IPS-20b (cell line): ENCODE results near the gene CSNK1G3.
"Not testable (repeated sequence)": the region's sequence is repeated elsewhere in the genome, so short reads cannot be mapped to it uniquely, and the experiment has no call there.

Experiments used
- H3K27ac ChIP-seq: one replicate; pipeline ENCODE4 v1.5.1; 2013; ENCODE audit warnings: low read length
- H3K27me3 ChIP-seq: 2 replicates; pipeline ENCODE4 v1.6.1; 2013; ENCODE audit warnings: mild to moderate bottlenecking, low read length, inconsistent platforms; ENCODE audit not compliant: insufficient read depth
- H3K36me3 ChIP-seq: 2 replicates; pipeline ENCODE4 v1.6.1; 2013; ENCODE audit warnings: low read depth, mild to moderate bottlenecking, inconsistent platforms, low read length, moderate library complexity; ENCODE audit not compliant: insufficient read depth
- H3K4me1 ChIP-seq: 2 replicates; pipeline ENCODE4 v1.6.1; 2013; ENCODE audit warnings: mild to moderate bottlenecking, control low read depth, inconsistent platforms, low read length, moderate library complexity; ENCODE audit not compliant: insufficient read depth
- H3K4me3 ChIP-seq: 2 replicates; pipeline ENCODE4 v1.5.1; 2013; ENCODE audit warnings: mild to moderate bottlenecking, low read length, inconsistent platforms
- H3K9ac ChIP-seq: 2 replicates; pipeline ENCODE4 v1.6.1; 2013; ENCODE audit warnings: low read depth, mild to moderate bottlenecking, inconsistent platforms, low read length, moderate library complexity
- H3K9me3 ChIP-seq: 2 replicates; pipeline ENCODE4 v1.6.1; 2013; ENCODE audit warnings: mild to moderate bottlenecking, low read depth, low read length, inconsistent platforms; ENCODE audit not compliant: insufficient read depth

The CSNK1G3 gene

GRCh38 chr5:123611406-123611709 is 99.4 kb downstream of the CSNK1G3 start:
- Histone ChIP-seq H3K9ac (no peak overlapping the region), H3K4me3 (no peak overlapping the region), H3K27ac (no peak overlapping the region), H3K9me3 (no peaks in the 10 kb centered on the region), H3K27me3 (no peaks in the 10 kb centered on the region), H3K4me1 (no peaks in the 10 kb centered on the region), H3K36me3 (peaks cover 25% of the 10 kb centered on the region)

- Histone ChIP-seq H3K36me3 (peaks cover 16% of the 10 kb centered on the region), H3K9ac (no peak overlapping the region), H3K4me3 (no peak overlapping the region), H3K9me3 (no peaks in the 10 kb centered on the region), H3K27me3 (no peaks in the 10 kb centered on the region), H3K4me1 (no peaks in the 10 kb centered on the region), H3K27ac (no peak overlapping the region)
Measured at GRCh38 chr5:123617561-123617960, 105.6 kb downstream of the CSNK1G3 start.

DNA sequence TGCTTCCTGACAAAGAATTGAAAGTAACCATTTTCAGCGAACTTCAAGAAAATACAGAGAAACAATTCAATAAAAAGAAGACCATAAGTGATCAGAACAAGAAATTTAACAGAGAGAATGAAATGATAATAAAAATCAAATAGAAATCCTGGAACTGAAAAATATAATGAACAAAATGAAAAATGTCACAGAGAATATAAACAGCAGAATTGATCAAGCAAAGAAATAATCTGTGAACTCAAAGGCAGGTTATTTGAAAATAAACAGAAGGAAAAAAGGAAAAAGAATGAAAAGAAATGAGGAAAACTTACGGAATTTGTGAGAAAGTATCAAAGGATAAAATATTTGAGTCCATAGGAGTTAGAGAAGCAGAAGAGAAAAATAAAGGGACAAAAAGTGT is 114.1 kb downstream of the CSNK1G3 start:
- peaks cover 6% of the 10 kb centered on the region for H3K9me3 ChIP-seq
- H3K27ac ChIP-seq, result no peak overlapping the region
- no peaks in the 10 kb centered on the region for H3K27me3 ChIP-seq
- H3K4me3 ChIP-seq, result no peak overlapping the region
- H3K36me3 ChIP-seq, result no peaks in the 10 kb centered on the region
- H3K9ac ChIP-seq, result no peak overlapping the region
- no peaks in the 10 kb centered on the region for H3K4me1 ChIP-seq

DNA sequence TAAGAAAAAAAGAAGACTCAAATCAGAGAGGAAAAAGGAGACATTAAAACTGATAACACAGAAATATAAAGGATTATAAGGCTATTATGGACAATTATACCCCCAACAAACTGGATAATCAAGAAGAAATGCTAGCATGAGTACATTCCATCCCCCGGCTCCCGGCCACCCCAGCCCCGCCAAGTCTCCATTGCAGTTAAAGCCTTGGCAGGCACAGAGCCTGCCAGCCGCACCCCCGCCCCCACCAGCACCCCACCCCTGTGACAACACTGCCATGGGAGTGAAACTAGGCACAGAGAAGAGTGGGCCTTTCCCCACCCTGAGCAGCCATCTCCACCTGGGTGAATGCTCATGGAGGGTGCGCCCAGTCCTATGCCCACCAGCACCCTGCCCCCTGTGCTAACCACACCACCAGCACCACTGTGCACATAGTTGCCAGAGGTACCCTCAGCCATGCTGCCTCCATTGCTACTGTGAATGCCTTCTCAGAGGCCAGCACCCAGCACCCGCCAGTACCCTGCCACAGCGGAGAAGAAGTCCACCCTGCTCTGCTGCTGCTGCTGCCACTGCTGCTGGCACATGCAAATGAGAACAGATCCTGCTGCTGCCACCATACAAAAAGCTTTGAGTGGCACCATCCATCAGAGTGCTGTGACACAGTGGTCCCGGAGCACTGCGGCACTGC is 117.0 kb downstream of the CSNK1G3 start:
- H3K27me3 ChIP-seq, result no peaks in the 10 kb centered on the region
- no peaks in the 10 kb centered on the region for H3K4me1 ChIP-seq
- H3K9me3 ChIP-seq, result peaks cover 6% of the 10 kb centered on the region
- no peak overlapping the region for H3K27ac ChIP-seq
- no peak overlapping the region for H3K9ac ChIP-seq
- H3K4me3 ChIP-seq, result no peak overlapping the region
- H3K36me3 ChIP-seq, result no peaks in the 10 kb centered on the region

GRCh38 chr5:123636006-123636405 is 124.0 kb downstream of the CSNK1G3 start:
- Histone ChIP-seq H3K27me3 (no peaks in the 10 kb centered on the region), H3K4me1 (no peaks in the 10 kb centered on the region), H3K9me3 (no peaks in the 10 kb centered on the region), H3K27ac (no peak overlapping the region), H3K36me3 (no peaks in the 10 kb centered on the region), H3K4me3 (no peak overlapping the region), H3K9ac (no peak overlapping the region)

GRCh38 chr5:123637028-123637427 is 125.1 kb downstream of the CSNK1G3 start:
- H3K27ac ChIP-seq, H3K36me3 ChIP-seq, H3K4me1 ChIP-seq, H3K27me3 ChIP-seq, H3K9me3 ChIP-seq, H3K4me3 ChIP-seq, H3K9ac ChIP-seq: not testable (repeated sequence)

GRCh38 chr5:123639244-123639643 is 127.3 kb downstream of the CSNK1G3 start:
- no peaks in the 10 kb centered on the region for H3K27me3 ChIP-seq
- no peaks in the 10 kb centered on the region for H3K4me1 ChIP-seq
- no peak overlapping the region for H3K27ac ChIP-seq
- H3K4me3 ChIP-seq, result no peak overlapping the region
- H3K36me3 ChIP-seq, result no peaks in the 10 kb centered on the region
- H3K9ac ChIP-seq, result no peak overlapping the region
- no peaks in the 10 kb centered on the region for H3K9me3 ChIP-seq

DNA sequence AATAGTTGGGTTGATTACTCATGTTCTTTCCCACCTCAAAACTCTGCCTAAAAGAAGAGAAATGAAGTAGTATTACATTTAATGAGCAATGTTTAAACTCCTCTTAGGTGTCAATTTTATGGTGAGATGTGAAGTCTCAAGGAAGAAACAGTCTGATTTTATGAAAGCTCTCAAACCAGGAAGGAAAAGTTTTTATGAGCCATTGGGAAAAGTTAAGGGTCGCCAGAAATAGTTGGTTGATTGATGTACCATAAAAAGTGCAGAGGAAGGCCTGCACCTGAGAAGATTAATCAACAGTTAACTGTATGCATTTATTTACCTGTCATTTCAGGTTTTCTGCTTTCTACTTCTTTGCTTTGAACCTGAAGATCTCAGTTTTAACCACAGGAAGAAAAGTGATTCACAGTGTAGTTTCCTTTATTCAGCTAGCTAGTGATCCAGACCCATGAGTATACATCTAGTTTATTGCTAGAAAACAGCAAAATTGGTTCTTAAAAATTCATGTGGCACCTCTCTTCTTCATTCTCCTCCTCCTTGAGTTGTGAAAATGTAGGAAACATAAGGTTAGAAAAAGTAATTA is 133.1 kb downstream of the CSNK1G3 start:
- Histone ChIP-seq H3K4me1 (no peaks in the 10 kb centered on the region), H3K9ac (no peak overlapping the region), H3K4me3 (no peak overlapping the region), H3K27me3 (no peaks in the 10 kb centered on the region), H3K27ac (no peak overlapping the region), H3K9me3 (no peaks in the 10 kb centered on the region), H3K36me3 (no peaks in the 10 kb centered on the region)

GRCh38 chr5:123647066-123647465 is 135.1 kb downstream of the CSNK1G3 start:
- Histone ChIP-seq H3K4me1 (no peaks in the 10 kb centered on the region), H3K9me3 (no peaks in the 10 kb centered on the region), H3K27ac (no peak overlapping the region), H3K4me3 (no peak overlapping the region), H3K27me3 (no peaks in the 10 kb centered on the region), H3K9ac (no peak overlapping the region), H3K36me3 (no peaks in the 10 kb centered on the region)

DNA sequence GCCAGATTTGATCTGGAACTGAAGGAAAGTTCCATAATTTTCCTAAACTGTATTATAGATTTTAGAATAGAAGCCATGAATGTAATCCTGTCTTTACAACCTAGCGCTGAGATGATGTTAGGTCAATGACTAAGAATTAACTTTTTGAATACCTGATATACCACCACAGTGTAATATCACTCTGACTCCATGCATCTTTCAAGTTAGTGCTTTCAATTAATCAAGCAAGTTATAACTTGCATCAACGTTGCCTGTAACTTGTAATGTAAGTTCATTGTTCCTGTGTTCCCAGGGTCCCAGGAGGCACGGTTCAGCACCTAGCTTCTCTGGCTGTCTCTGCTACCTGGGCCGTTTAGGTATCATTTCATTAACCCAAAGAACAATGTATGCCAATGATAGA is 139.3 kb downstream of the CSNK1G3 start:
- no peaks in the 10 kb centered on the region for H3K36me3 ChIP-seq
- no peak overlapping the region for H3K9ac ChIP-seq
- no peaks in the 10 kb centered on the region for H3K9me3 ChIP-seq
- H3K27me3 ChIP-seq, result no peaks in the 10 kb centered on the region
- H3K4me1 ChIP-seq, result no peaks in the 10 kb centered on the region
- H3K4me3 ChIP-seq, result no peak overlapping the region
- no peak overlapping the region for H3K27ac ChIP-seq

DNA sequence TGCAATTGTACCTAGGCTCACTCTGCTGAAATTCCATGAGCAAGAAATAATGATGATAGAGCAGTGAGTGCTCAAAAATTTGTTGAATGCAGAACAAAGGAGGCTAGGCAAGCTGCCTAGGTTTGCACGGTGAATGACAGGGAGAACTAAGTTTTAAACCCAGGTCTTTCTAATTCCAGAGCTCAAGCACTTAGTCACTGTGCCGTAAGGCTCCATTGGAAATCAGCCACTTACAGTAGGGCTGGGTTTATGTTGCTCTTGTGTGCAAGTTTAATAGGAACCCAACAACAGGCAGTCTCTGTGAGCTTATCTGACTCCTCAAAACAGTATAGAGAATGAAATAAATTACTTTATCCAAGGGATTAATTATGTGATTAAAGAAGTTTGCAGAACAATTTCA is 147.0 kb downstream of the CSNK1G3 start:
- Histone ChIP-seq H3K27me3 (no peaks in the 10 kb centered on the region), H3K4me1 (no peaks in the 10 kb centered on the region), H3K27ac (no peak overlapping the region), H3K9ac (no peak overlapping the region), H3K36me3 (no peaks in the 10 kb centered on the region), H3K9me3 (no peaks in the 10 kb centered on the region), H3K4me3 (no peak overlapping the region)

DNA sequence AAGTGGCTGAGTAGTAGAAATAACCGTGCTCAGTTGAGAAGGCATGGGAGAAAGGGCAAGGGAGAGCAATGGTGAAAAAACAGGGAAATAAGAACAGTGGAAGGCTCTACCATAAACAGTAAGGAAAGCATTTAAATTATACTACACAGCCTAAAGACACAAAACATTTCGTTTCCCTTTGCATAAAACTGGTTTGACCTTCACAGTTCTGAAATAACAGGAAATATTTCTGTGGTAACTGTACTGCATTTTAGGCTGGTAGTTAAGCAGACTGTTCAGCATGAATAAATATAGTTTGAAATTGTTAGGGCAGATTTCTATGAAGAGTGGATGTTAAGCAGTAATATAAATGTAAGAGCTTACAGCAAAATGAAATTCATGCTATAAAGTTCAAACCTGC is 147.5 kb downstream of the CSNK1G3 start:
- no peak overlapping the region for H3K27ac ChIP-seq
- no peak overlapping the region for H3K9ac ChIP-seq
- H3K4me3 ChIP-seq, result no peak overlapping the region
- no peaks in the 10 kb centered on the region for H3K9me3 ChIP-seq
- H3K36me3 ChIP-seq, result no peaks in the 10 kb centered on the region
- no peaks in the 10 kb centered on the region for H3K27me3 ChIP-seq
- H3K4me1 ChIP-seq, result no peaks in the 10 kb centered on the region
